ENCODE measurements around the gene ZBTB1.

The ZBTB1 gene

DNA sequence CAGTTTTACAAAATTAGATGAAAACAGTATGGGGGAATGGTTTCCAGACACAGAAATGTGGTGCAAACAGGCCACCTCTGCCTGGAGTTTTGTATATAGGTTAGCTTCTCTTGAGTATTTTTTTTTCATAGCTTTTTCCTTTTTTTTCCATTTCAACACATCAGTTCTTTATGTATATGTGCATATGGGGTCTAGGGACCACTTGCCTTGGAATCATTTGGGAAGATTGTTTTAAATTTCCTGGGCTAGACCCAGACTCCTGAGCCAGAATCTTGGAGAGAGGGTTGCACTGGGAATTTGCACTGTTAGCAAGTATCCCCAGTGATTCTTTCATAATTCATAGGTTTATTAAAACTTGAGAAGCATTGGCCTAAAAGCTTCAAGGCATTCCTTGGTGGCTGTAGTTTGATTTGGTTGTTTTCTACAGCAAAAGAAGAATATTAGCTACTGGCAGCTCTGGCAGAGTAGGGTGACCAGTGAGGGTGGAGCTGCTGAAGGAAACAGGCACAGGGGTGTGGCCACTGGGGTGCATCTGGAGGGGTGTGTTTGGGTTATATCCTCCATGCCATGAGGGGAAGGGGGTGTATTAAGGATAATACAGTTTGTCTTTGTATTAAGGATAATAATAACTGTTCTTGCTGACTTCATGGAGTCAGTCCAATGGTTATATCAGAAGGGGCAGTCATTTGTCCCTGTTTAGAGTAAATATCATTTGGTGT lies 68.0 kb downstream of the ZBTB1 start:
- no peak for DNase-seq

DNA sequence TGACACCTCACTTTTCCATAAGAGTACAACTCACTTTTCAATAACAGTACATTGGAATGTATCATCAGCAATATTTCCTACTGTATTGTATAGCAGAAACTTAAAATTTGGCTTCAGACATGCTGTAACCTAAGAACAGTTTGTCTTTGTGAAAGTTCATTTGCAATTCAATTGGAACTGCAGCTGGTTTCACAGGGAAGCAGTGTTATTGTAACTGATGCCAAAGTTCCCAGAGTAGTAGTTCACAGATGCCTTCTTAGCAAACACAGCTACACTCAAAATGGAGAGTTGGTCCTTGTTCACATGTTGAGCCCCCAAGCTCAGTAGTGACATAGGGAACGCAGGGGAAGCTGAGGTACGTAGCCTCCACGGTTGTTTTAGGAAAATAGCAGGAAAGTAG lies 68.5 kb downstream of the ZBTB1 start:
- DNase-seq: no peak

Data from CD4-positive, alpha-beta T cell treated with Interleukin-21 for 1 hour (primary cell).